GM19463 (cell line): Measurements from ENCODE around the gene ZNF683.

Source experiments
- ATAC-seq: cut with Tn5 transposase; IDR thresholded peaks from one replicate; pipeline ENCODE4 v1.9.1; 2021; ENCODE audit warnings: mild to moderate bottlenecking, moderate library complexity; ENCODE audit not compliant: unreplicated experiment

The ZNF683 gene

GRCh38 chr1:26359981-26360806 lies 12.4 kb downstream of the ZNF683 start:
- no peak for ATAC-seq

GRCh38 chr1:26358411-26359384 lies 13.9 kb downstream of the ZNF683 start:
- no peak for ATAC-seq

GRCh38 chr1:26357121-26357602 lies 15.4 kb downstream of the ZNF683 start:
- no peak for ATAC-seq

- ATAC-seq = no peak
These were observed 16.4 kb downstream of the ZNF683 start for GRCh38 chr1:26356106-26356505.

- ATAC-seq = no peak
These were observed 17.6 kb downstream of the ZNF683 start for GRCh38 chr1:26354972-26355371.

GRCh38 chr1:26353976-26354820 lies 18.4 kb downstream of the ZNF683 start, which contains the start of gene CRYBG2:
Gene CRYBG2 (minus strand): TSS chr1:26354130. CDS start chr1:26346657, 7,473 bp downstream.
- ATAC-seq = no peak

GRCh38 chr1:26353210-26353859 lies 19.2 kb downstream of the ZNF683 start:
- ATAC-seq = no peak

- no peak for ATAC-seq
These were observed 20.2 kb downstream of the ZNF683 start for GRCh38 chr1:26352338-26352679.

GRCh38 chr1:26351590-26352337 lies 20.8 kb downstream of the ZNF683 start:
- ATAC-seq = no peak

GRCh38 chr1:26350701-26351589 lies 21.6 kb downstream of the ZNF683 start:
- no peak for ATAC-seq

GRCh38 chr1:26350343-26350700 lies 22.2 kb downstream of the ZNF683 start:
- no peak for ATAC-seq

- no peak for ATAC-seq
These were observed 22.7 kb downstream of the ZNF683 start for GRCh38 chr1:26349877-26350244.

GRCh38 chr1:26349188-26349876 lies 23.2 kb downstream of the ZNF683 start:
- ATAC-seq = no peak

GRCh38 chr1:26346274-26347033 lies 26.1 kb downstream of the ZNF683 start:
- ATAC-seq = no peak

- ATAC-seq = no peak
These were observed 26.8 kb downstream of the ZNF683 start for GRCh38 chr1:26345718-26346117.

- no peak for ATAC-seq
These were observed 28.2 kb downstream of the ZNF683 start for GRCh38 chr1:26344147-26344920.
